GM20000 (cell line): Measurements from ENCODE around the gene HAND1.

ENCODE experiments used
- DNase-seq: peaks from one replicate; pipeline ENCODE4 v3.0.0; 2012; ENCODE audit warnings: low spot score
- TF ChIP-seq, protein P1 (sequence below): IDR thresholded peaks from 2 replicates; pipeline ENCODE4 v1.5.1; 2012; ENCODE audit warnings: mild to moderate bottlenecking, control low read depth; ENCODE audit errors: extremely low read depth, missing control alignments

Gene HAND1

GRCh38 chr5:154442801-154443200 lies 35.2 kb downstream of the HAND1 start:
- TF ChIP-seq, protein P1, sequence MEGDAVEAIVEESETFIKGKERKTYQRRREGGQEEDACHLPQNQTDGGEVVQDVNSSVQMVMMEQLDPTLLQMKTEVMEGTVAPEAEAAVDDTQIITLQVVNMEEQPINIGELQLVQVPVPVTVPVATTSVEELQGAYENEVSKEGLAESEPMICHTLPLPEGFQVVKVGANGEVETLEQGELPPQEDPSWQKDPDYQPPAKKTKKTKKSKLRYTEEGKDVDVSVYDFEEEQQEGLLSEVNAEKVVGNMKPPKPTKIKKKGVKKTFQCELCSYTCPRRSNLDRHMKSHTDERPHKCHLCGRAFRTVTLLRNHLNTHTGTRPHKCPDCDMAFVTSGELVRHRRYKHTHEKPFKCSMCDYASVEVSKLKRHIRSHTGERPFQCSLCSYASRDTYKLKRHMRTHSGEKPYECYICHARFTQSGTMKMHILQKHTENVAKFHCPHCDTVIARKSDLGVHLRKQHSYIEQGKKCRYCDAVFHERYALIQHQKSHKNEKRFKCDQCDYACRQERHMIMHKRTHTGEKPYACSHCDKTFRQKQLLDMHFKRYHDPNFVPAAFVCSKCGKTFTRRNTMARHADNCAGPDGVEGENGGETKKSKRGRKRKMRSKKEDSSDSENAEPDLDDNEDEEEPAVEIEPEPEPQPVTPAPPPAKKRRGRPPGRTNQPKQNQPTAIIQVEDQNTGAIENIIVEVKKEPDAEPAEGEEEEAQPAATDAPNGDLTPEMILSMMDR, result no peak
- DNase-seq, result no peak

- no peak for DNase-seq
- TF ChIP-seq, protein P1, result no peak
Observed at GRCh38 chr5:154440540-154440939, 37.5 kb downstream of the HAND1 start.

DNA sequence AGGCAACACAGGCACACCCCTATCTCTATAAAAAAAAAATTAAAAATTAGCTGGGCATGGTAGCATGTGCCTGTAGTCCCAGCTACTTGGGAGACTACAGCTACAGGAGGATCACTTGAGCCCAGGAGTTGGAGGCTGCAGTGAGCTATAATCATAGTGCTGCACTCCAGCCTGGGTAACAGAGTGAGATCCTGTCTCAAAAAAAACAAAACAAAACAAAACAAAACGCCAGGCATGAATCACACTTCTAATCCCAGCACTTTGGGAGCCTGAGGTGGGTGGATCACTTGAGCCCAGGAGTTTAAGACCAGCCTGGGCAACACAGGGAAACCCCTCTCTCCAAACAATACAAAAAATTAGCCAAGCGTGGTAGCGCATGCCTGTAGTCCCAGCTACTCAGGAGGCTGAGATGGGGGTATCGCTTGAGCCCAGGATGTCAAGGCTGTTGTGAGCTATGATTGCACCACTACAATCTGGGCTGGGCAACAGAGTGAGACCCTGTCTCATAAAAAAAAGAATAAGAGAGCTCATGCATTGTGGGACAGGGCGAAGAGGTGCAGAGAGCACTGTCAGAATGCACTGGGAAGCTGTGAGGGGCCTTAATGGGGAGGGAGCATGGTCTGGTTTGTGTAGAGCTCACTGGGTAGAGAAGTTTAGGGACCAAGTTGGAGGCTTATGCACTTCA lies 40.6 kb downstream of the HAND1 start:
- no peak for DNase-seq
- TF ChIP-seq, protein P1, result no peak

DNA sequence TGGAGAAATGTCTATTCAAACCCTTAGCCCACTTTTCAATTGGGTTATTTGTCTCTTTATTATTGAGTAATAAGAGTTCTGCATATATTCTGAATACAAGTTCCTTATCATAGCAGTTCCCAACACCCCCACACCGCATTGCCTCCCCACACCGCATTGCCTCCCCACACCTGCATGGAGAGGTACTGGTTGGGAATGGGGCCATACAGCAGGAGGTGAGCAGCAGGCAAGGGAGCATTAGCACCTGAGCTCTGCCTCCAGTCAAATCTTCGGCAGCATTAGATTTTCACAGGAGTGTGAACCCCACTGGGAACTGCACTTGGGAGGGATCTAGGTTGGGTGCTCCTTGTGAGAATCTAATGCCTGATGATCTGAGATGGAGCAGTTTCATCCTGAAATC lies 42.8 kb downstream of the HAND1 start:
- DNase-seq, result no peak
- TF ChIP-seq, protein P1, result no peak

- TF ChIP-seq, protein P1, result no peak
Observed at GRCh38 chr5:154430961-154431630, 46.9 kb downstream of the HAND1 start.

DNA sequence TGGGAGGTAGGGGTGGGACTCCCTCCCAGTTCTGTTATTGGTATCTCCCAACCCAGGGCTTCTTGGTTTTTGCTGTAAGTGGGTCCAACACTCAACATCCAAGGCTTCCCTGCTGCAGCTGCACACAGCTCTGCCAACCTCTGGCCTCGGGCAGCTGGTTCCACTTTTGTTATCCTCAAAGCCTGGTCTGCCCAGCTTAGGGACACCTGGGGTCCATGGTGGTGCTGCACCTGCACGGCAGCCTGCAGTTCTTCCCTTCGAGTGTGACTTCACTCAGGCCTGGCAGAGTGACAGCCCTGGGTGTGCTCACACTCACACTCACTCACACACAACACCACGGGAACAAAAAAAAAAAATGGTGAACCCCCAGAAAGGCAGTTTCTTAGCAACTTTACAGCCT lies 47.6 kb downstream of the HAND1 start:
- TF ChIP-seq, protein P1, result no peak
- no peak for DNase-seq

More at GRCh38 chr5:154430961-154431630, 46.9 kb downstream of the HAND1 start:
- DNase-seq, result no peak

DNA sequence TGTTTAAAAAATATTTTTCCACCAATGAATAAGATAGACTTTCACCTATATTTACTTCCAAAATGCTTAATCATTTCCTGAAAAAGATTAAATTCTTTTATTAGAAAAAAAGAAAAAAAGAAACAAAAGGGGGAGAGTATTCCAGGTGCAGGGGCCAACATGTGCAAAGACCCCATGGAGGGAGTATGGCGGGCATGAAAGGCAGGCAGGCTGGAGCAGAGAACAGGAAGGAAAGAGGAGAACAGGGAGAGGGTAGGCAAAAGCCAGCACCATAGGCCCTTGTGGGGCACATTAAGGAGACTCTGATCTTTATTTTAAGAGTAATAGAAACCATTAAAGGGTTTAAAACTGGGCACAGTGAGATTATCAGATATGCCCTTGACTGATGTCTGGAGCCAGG lies 48.7 kb downstream of the HAND1 start:
- no peak for DNase-seq

More for the DNA sequence above, 48.7 kb downstream of the HAND1 start:
- TF ChIP-seq, protein P1, result no peak
